GM18867 (cell line): ENCODE results near the gene NRDC.
A peak's percentile ranks its signal among the peaks of the same experiment; 100 is the strongest.

Source experiments
- ATAC-seq: cut with Tn5 transposase; IDR thresholded peaks from one replicate; pipeline ENCODE4 v1.9.1; 2021; ENCODE audit warnings: mild to moderate bottlenecking, moderate library complexity; ENCODE audit not compliant: unreplicated experiment

NRDC gene

GRCh38 chr1:51784997-51785421 lies 93.5 kb downstream of the NRDC start:
- ATAC-seq = no peak

- ATAC-seq = no peak
Observed at GRCh38 chr1:51780927-51781326, 97.6 kb downstream of the NRDC start.

- peak; percentile 46 for ATAC-seq
Observed at GRCh38 chr1:51776408-51776807, 102.1 kb downstream of the NRDC start.

GRCh38 chr1:51768971-51769588 lies 109.4 kb downstream of the NRDC start:
- ATAC-seq = peak; percentile 66

GRCh38 chr1:51761351-51761750 lies 117.2 kb downstream of the NRDC start:
- no peak for ATAC-seq

GRCh38 chr1:51760872-51761271 lies 117.7 kb downstream of the NRDC start:
- no peak for ATAC-seq

GRCh38 chr1:51758310-51758709 lies 120.2 kb downstream of the NRDC start:
- no peak for ATAC-seq

- no peak for ATAC-seq
Observed at GRCh38 chr1:51756290-51756689, 122.2 kb downstream of the NRDC start.

GRCh38 chr1:51755437-51755836 lies 123.1 kb downstream of the NRDC start:
- ATAC-seq = no peak

- no peak for ATAC-seq
Observed at GRCh38 chr1:51754666-51755065, 123.9 kb downstream of the NRDC start.

- ATAC-seq = no peak
Observed at GRCh38 chr1:51753969-51754368, 124.6 kb downstream of the NRDC start.

GRCh38 chr1:51752073-51752948 lies 126.2 kb downstream of the NRDC start:
- no peak for ATAC-seq

GRCh38 chr1:51750729-51751128 lies 127.8 kb downstream of the NRDC start:
- ATAC-seq = no peak

- no peak for ATAC-seq
Observed at GRCh38 chr1:51750218-51750617, 128.3 kb downstream of the NRDC start.

- ATAC-seq = no peak
Observed at GRCh38 chr1:51749151-51749550, 129.4 kb downstream of the NRDC start.

- no peak for ATAC-seq
Observed at GRCh38 chr1:51745304-51745570, 133.3 kb downstream of the NRDC start.

- ATAC-seq = no peak
Observed at GRCh38 chr1:51744506-51745303, 133.8 kb downstream of the NRDC start.

- no peak for ATAC-seq
Observed at GRCh38 chr1:51741121-51741681, 137.3 kb downstream of the NRDC start.

- ATAC-seq = peak; percentile 36
Observed at GRCh38 chr1:51740652-51741051, 137.9 kb downstream of the NRDC start.
